H1 (cell line): ENCODE results near the gene TBCD. TPM values are rescaled to one million over a fixed set of nuclear protein-coding genes. Genes with fewer than 3 reads are reported as not detected.

ENCODE experiments used
- CTCF ChIA-PET: fragments of 300-600 bp; sonication (Branson Sonifier 250); formaldehyde crosslinking; loops from one replicate; lab custom pipeline; 2021; ENCODE audit not compliant: partially characterized antibody; lab: Charles Lee
- POLR2A ChIA-PET: fragments of 300-600 bp; sonication (Branson Sonifier 250); formaldehyde crosslinking; loops from one replicate; lab custom pipeline; 2021; ENCODE audit warnings: inconsistent platforms; ENCODE audit not compliant: partially characterized antibody; lab: Charles Lee
- DNase-seq, 2 experiments: peaks; one replicate each; pipeline versions ENCODE4 v3.0.0 to v3.0.0-alpha.2; 2010 to 2022; ENCODE audit warnings: low spot score in 2 of 2, low read depth in 1 of 2, mixed read lengths in 1 of 2
- FAIRE-seq: peaks from 2 replicates; lab custom pipeline; 2011; peaks lifted over from hg19 to GRCh38; lab: Jason Lieb, UNC
- H2AFZ ChIP-seq: 2 replicates; pipeline ENCODE4 v1.8.1; 2012; ENCODE audit warnings: low read length, inconsistent platforms
- H2AK5ac ChIP-seq: 2 replicates; pipeline ENCODE4 v1.6.1; 2013; ENCODE audit warnings: low read depth, low read length
- H2BK120ac ChIP-seq: replicated peaks from 2 replicates; pipeline ENCODE3; 2013; ENCODE audit warnings: low read depth, low read length, inconsistent platforms
- H2BK12ac ChIP-seq: 2 replicates; pipeline ENCODE4 v1.6.1; 2013; ENCODE audit warnings: low read depth, low read length
- H2BK15ac ChIP-seq: 2 replicates; pipeline ENCODE4 v1.6.1; 2013; ENCODE audit warnings: low read length
- H2BK20ac ChIP-seq: 2 replicates; pipeline ENCODE4 v1.6.1; 2013; ENCODE audit warnings: low read length
- H2BK5ac ChIP-seq: 2 replicates; pipeline ENCODE4 v1.6.1; 2013; ENCODE audit warnings: low read depth, low read length
- H3K14ac ChIP-seq: 2 replicates; pipeline ENCODE4 v1.6.1; 2013; ENCODE audit warnings: inconsistent platforms; ENCODE audit not compliant: insufficient read length
- H3K18ac ChIP-seq: 2 replicates; pipeline ENCODE4 v1.6.1; 2013; ENCODE audit warnings: low read length; ENCODE audit errors: extremely low read depth
- H3K23ac ChIP-seq: 2 replicates; pipeline ENCODE4 v1.6.1; 2013; ENCODE audit warnings: inconsistent platforms; ENCODE audit not compliant: insufficient read length
- H3K23me2 ChIP-seq: 2 replicates; pipeline ENCODE4 v1.6.1; 2013; ENCODE audit warnings: low read depth, low read length
- H3K27ac ChIP-seq: 2 replicates; pipeline ENCODE4 v1.6.1; 2011; ENCODE audit warnings: low read depth, low read length, inconsistent platforms
- H3K27me3 ChIP-seq, 4 experiments: replicated peaks in 1 of 4; 1 replicate in 1 of 4; 2 replicates in 3 of 4; pipeline versions ENCODE4 v1.6.1 to v1.8.1; 2011 to 2013; ENCODE audit warnings: low read length in 3 of 4, mild to moderate bottlenecking in 3 of 4, inconsistent platforms in 2 of 4, mixed read lengths in 2 of 4, moderate library complexity in 1 of 4; ENCODE audit not compliant: control insufficient read depth in 3 of 4, insufficient read depth in 3 of 4; ENCODE audit errors: extremely low read depth in 1 of 4
- H3K36me3 ChIP-seq, 4 experiments: 2 replicates each; pipeline versions ENCODE4 v1.6.1 to v1.8.1; 2011 to 2013; ENCODE audit warnings: mild to moderate bottlenecking in 4 of 4, low read length in 3 of 4, moderate library complexity in 2 of 4, control low read depth in 1 of 4, inconsistent platforms in 1 of 4; ENCODE audit not compliant: insufficient read depth in 4 of 4, control insufficient read depth in 2 of 4
- H3K4ac ChIP-seq: replicated peaks from 2 replicates; pipeline ENCODE3; 2013; ENCODE audit warnings: low read length, low read depth, mixed read lengths, inconsistent platforms; ENCODE audit not compliant: insufficient read length
- H3K4me1 ChIP-seq, 4 experiments: replicated peaks in 1 of 4; 1 replicate in 1 of 4; 2 replicates in 3 of 4; pipeline versions ENCODE4 v1.6.1 to v1.8.1; 2011 to 2013; ENCODE audit warnings: low read length in 3 of 4, inconsistent platforms in 2 of 4, mixed read lengths in 1 of 4; ENCODE audit not compliant: insufficient read depth in 4 of 4, control insufficient read depth in 3 of 4
- H3K4me2 ChIP-seq, 2 experiments: 2 replicates each; pipeline versions ENCODE4 v1.6.1 to v1.8.1; 2011 to 2013; ENCODE audit warnings: low read depth in 2 of 2, low read length in 2 of 2, control low read depth in 1 of 2, inconsistent platforms in 1 of 2, mild to moderate bottlenecking in 1 of 2; ENCODE audit not compliant: insufficient read depth in 1 of 2
- H3K4me3 ChIP-seq, 4 experiments: fragments of 200-600, 300-600 bp in 1 of 4; sonication (generic), shearing (Covaris generic), sonication (Bioruptor Twin) in 1 of 4; 2 replicates each; pipeline versions ENCODE4 v1.5.1 to v1.8.1; 2011 to 2016; ENCODE audit warnings: low read length in 4 of 4, low read depth in 3 of 4, control low read depth in 2 of 4, inconsistent platforms in 2 of 4, mild to moderate bottlenecking in 2 of 4, mixed read lengths in 1 of 4, moderate library complexity in 1 of 4; ENCODE audit not compliant: insufficient read depth in 2 of 4; ENCODE audit errors: extremely low read depth in 1 of 4
- H3K56ac ChIP-seq: replicated peaks from 2 replicates; pipeline ENCODE3; 2013; ENCODE audit warnings: low read depth, mild to moderate bottlenecking, mixed read lengths, low read length, inconsistent platforms; ENCODE audit not compliant: insufficient read length
- H3K79me1 ChIP-seq: 2 replicates; pipeline ENCODE4 v1.6.1; 2013; ENCODE audit warnings: low read depth, low read length, control low read depth
- H3K79me2 ChIP-seq, 2 experiments: 2 replicates each; pipeline versions ENCODE4 v1.6.1 to v1.8.1; 2012 to 2013; ENCODE audit warnings: low read length in 2 of 2, mild to moderate bottlenecking in 2 of 2, inconsistent platforms in 1 of 2; ENCODE audit not compliant: insufficient read depth in 2 of 2, control insufficient read depth in 1 of 2
- H3K9ac ChIP-seq, 4 experiments: replicated peaks in 1 of 4; 1 replicate in 1 of 4; 2 replicates in 3 of 4; pipeline versions ENCODE4 v1.6.1 to v1.8.1; 2011 to 2013; ENCODE audit warnings: low read depth in 3 of 4, low read length in 3 of 4, control low read depth in 2 of 4, mild to moderate bottlenecking in 2 of 4, moderate library complexity in 2 of 4, inconsistent platforms in 1 of 4; ENCODE audit errors: extremely low read depth in 1 of 4
- H3K9me3 ChIP-seq, 2 experiments: 2 replicates each; pipeline versions ENCODE4 v1.6.1 to v1.8.1; 2012 to 2013; ENCODE audit warnings: mild to moderate bottlenecking in 2 of 2, moderate library complexity in 2 of 2, control low read depth in 1 of 2, inconsistent platforms in 1 of 2, low read depth in 1 of 2, low read length in 1 of 2, mixed read lengths in 1 of 2; ENCODE audit not compliant: insufficient read depth in 2 of 2
- H4K20me1 ChIP-seq, 2 experiments: replicated peaks in 1 of 2; 2 replicates each; pipeline versions ENCODE3 to v1.8.1; 2011 to 2013; ENCODE audit warnings: inconsistent platforms in 2 of 2, low read length in 2 of 2, mild to moderate bottlenecking in 1 of 2; ENCODE audit not compliant: insufficient read depth in 2 of 2, control insufficient read depth in 1 of 2
- H4K5ac ChIP-seq: 2 replicates; pipeline ENCODE4 v1.6.1; 2013; ENCODE audit warnings: low read length, low read depth, mixed read lengths, inconsistent platforms; ENCODE audit not compliant: insufficient read length
- H4K8ac ChIP-seq: 2 replicates; pipeline ENCODE4 v1.8.0; 2013; ENCODE audit warnings: mild to moderate bottlenecking, moderate library complexity, low read length, inconsistent platforms; ENCODE audit not compliant: insufficient read depth; ENCODE audit errors: extremely low read depth
- H4K91ac ChIP-seq: replicated peaks from 2 replicates; pipeline ENCODE3; 2013; ENCODE audit warnings: low read length, mixed read lengths, inconsistent platforms; ENCODE audit not compliant: insufficient read length
- CBX8 ChIP-seq: fragments of 300-800, 300-1000 bp; sonication (generic); IDR thresholded peaks from 2 replicates; pipeline ENCODE4 v1.7.1; 2016; ENCODE audit warnings: low read depth, low read length, borderline replicate concordance
- CTBP2 ChIP-seq: IDR thresholded peaks from 2 replicates; pipeline ENCODE4 v1.7.0; 2011; ENCODE audit warnings: borderline replicate concordance, mild to moderate bottlenecking, moderate library complexity, mixed read lengths, low read length; ENCODE audit not compliant: insufficient read depth, insufficient read length
- CTCF ChIP-seq, 3 experiments: IDR thresholded peaks; 1 replicate in 2 of 3; 2 replicates in 1 of 3; pipeline versions ENCODE4 v1.5.1 to v1.6.1; 2011; ENCODE audit warnings: low read length in 3 of 3, mild to moderate bottlenecking in 3 of 3, inconsistent platforms in 2 of 3, low read depth in 1 of 3, moderate library complexity in 1 of 3; ENCODE audit not compliant: insufficient read depth in 1 of 3; ENCODE audit errors: control extremely low read depth in 1 of 3
- E2F6 ChIP-seq: IDR thresholded peaks from 2 replicates; pipeline ENCODE4 v1.6.1; 2012; ENCODE audit warnings: inconsistent platforms
- KDM5A ChIP-seq: fragments of 200-600 bp; IDR thresholded peaks from 2 replicates; pipeline ENCODE4 v1.7.1; 2012; ENCODE audit warnings: mild to moderate bottlenecking, low read length, inconsistent platforms, mixed read lengths
- POLR2A ChIP-seq, 2 experiments: IDR thresholded peaks; 1 replicate in 1 of 2; 2 replicates in 1 of 2; pipeline ENCODE4 v1.6.1; 2011; ENCODE audit warnings: low read depth in 2 of 2, low read length in 2 of 2, mild to moderate bottlenecking in 2 of 2; ENCODE audit errors: control extremely low read depth in 1 of 2
- RAD21 ChIP-seq, 2 experiments: IDR thresholded peaks in 1 of 2; conservative IDR thresholded peaks in 1 of 2; 2 replicates each; pipeline ENCODE4 v1.6.1; 2011; ENCODE audit warnings: low read depth in 2 of 2, low read length in 2 of 2, improper control_type of control experiment in 1 of 2, inconsistent platforms in 1 of 2, mild to moderate bottlenecking in 1 of 2, moderate library complexity in 1 of 2
- SP1 ChIP-seq: IDR thresholded peaks from 2 replicates; pipeline ENCODE4 v1.6.1; 2011; ENCODE audit warnings: low read depth, low read length
- WGBS, 2 experiments: shearing (Covaris generic) in 1 of 2; methylation state at CpG; one replicate each; pipeline versions ENCODE4 v1.1.6 to v1.1.7; 2013 to 2015; ENCODE audit warnings: low lambda C conversion rate in 2 of 2, mixed read lengths in 2 of 2, inconsistent platforms in 1 of 2, low coverage in 1 of 2, missing lambda C conversion rate in 1 of 2; ENCODE audit not compliant: insufficient replicate concordance in 2 of 2, insufficient coverage in 1 of 2, insufficient read length in 1 of 2; ENCODE audit errors: extremely low coverage in 1 of 2, missing lambda C conversion rate in 1 of 2; 5-methylcytosine and 5-hydroxymethylcytosine counted together
- polyA plus RNA-seq, 7 experiments: library from polyadenylated mRNA; depleted of rRNA in 3 of 7; stranded (reverse) in 5 of 7; unstranded in 2 of 7; fragments of >200 nt in 5 of 7; fragments of 200-250 nt in 2 of 7; gene quantifications; 1 replicate in 5 of 7; 2 replicates in 1 of 7; 4 replicates in 1 of 7; pipeline versions ENCODE4 v1.2.1 to v1.2.3, GENCODE V29; 2011 to 2013; ENCODE audit warnings: missing spikeins in 2 of 7, mixed read lengths in 2 of 7
- total RNA-seq: library from RNA; stranded (reverse); fragmentation: NEBNext Ultra II Directional; extraction: Animal tissue kit (Norgen Biotek cat#: 25700); gene quantifications from 2 replicates; pipeline ENCODE4 v1.2.1, GENCODE V29; 2021

The TBCD gene
- total and polyA plus RNA-seq, 2 of the 8 experiments (the other 6 are each of a cell fraction or from before 2014, with no cell fraction given) = 118 to 162 TPM

- Histone ChIP-seq H2BK5ac (0 out of 2 replicates have a peak overlapping the region, but pooled peaks have one; percentile 60), H2AK5ac (no peak overlapping the region), H3K4me2 (no peak overlapping the region), H3K9ac (no peak overlapping the region), H3K4me1 (peaks cover 0 to 2% (median 0%) of the 10 kb centered on the region in 4 experiments; a peak in 2 of 7 replicates), H3K4me3 (no peak overlapping the region), H4K8ac (no peak overlapping the region), H4K5ac (no peak overlapping the region), H4K91ac (no peak overlapping the region), H3K27ac (no peak overlapping the region), H3K79me2 (peaks cover 0 to 11% of the 10 kb centered on the region in 2 experiments; a peak in 1 of 4 replicates), H3K56ac (no peak overlapping the region), H3K36me3 (peaks cover 3 to 36% (median 23%) of the 10 kb centered on the region in 4 experiments; a peak in 7 of 8 replicates), H2BK120ac (no peak overlapping the region)
- DNase-seq = peak in 1 of 2 experiments; percentile 68
- WGBS, 2 experiments = 89% methylated on average over 5 of the region's 5 CpGs; no CpG with 5 or more reads in 1 of the 2 experiments
- CTCF ChIA-PET = interaction anchor here (0.9 to 2.9 kb wide), 14 partner anchors 8 to 143 kb away, joined by 3 to 17 read pairs (median 5); no protein-coding TSS in a partner anchor
- peak; percentile 53 to 67 (median 60) for TF ChIP-seq CTCF (IDR thresholded peaks at IDR 0.05; ENCODE audit: control extremely low read depth in 1 of 3, insufficient read depth in 1 of 3, low read depth in 1 of 3, low read length in 3 of 3)
- TF ChIP-seq E2F6 = no peak
- no peak for TF ChIP-seq SP1
- TF ChIP-seq RAD21 (IDR thresholded peaks at IDR 0.05 in 1 of 2, conservative IDR thresholded peaks at IDR 0.05 in 1 of 2; ENCODE audit: low read depth in 2 of 2, low read length in 2 of 2) = peak; percentile 13 to 48; a peak in 2 of 4 replicates
- TF ChIP-seq CTBP2 = no peak
- no peak for TF ChIP-seq POLR2A (IDR thresholded peaks at IDR 0.05; ENCODE audit: control extremely low read depth in 1 of 2, low read depth in 2 of 2, low read length in 2 of 2)
- no peak for TF ChIP-seq CBX8
- no peak for TF ChIP-seq KDM5A
- TF ChIP-seq, all 59 proteins: peak for 2
- no peak for FAIRE-seq
- Histone ChIP-seq H3K27me3 (no peaks in the 10 kb centered on the region), H3K9me3 (peaks cover 25 to 28% of the 10 kb centered on the region in 2 experiments), H3K18ac (peak overlapping the region; percentile 43; the same call in 1 of the 2 replicates), H3K4ac (no peak overlapping the region), H2BK12ac (no peak overlapping the region; the same call in 1 of the 2 replicates), H4K20me1 (peaks cover 0 to 6% of the 10 kb centered on the region in 2 experiments), H3K14ac (no peak overlapping the region), H3K23ac (no peak overlapping the region), H3K23me2 (no peaks in the 10 kb centered on the region), H2BK15ac (no peak overlapping the region), H3K79me1 (peaks cover 14% of the 10 kb centered on the region), H2AFZ (no peak overlapping the region), H2BK20ac (0 out of 2 replicates have a peak overlapping the region, but pooled peaks have one; percentile 83)
- POLR2A ChIA-PET = interaction anchor here (0.6 to 0.9 kb wide), 3 partner anchors 11 to 15 kb away, joined by 3 read pairs; no protein-coding TSS in a partner anchor
Observed at GRCh38 chr17:82823004-82823403, 71.1 kb downstream of the TBCD start.
